HepG2 (cell line): ENCODE data around the gene TADA3.
A peak's percentile ranks its signal among the peaks of the same experiment; 100 is the strongest.

Experiments
- ATF7 ChIP-seq, 2 experiments: fragments of 450-650 bp in 1 of 2; sonication (generic) in 1 of 2; formaldehyde crosslinking in 1 of 2; IDR thresholded peaks; 2 replicates each; pipeline versions ENCODE4 v1.4.0 to v1.6.1; 2016 to 2020; ENCODE audit warnings: antibody characterized with exemption in 1 of 2, mild to moderate bottlenecking in 1 of 2, missing genetic modification reagents in 1 of 2
- BRCA1 ChIP-seq: sonication (generic); formaldehyde crosslinking; IDR thresholded peaks from 2 replicates; pipeline ENCODE4 v1.4.0; 2020; ENCODE audit warnings: missing genetic modification reagents
- CBFB ChIP-seq: sonication (generic); formaldehyde crosslinking; IDR thresholded peaks from 2 replicates; pipeline ENCODE4 v1.4.0; 2020; ENCODE audit warnings: missing genetic modification reagents
- CEBPB ChIP-seq: IDR thresholded peaks from 2 replicates; pipeline ENCODE4 v1.6.1; 2011; ENCODE audit warnings: low read depth, low read length, improper control_type of control experiment, borderline replicate concordance
- KLF9 ChIP-seq: IDR thresholded peaks from 2 replicates; pipeline ENCODE4 v1.6.1; 2016; ENCODE audit warnings: low read depth
- POLR2A ChIP-seq, 2 experiments: IDR thresholded peaks; 2 replicates each; pipeline ENCODE4 v1.6.1; 2011; ENCODE audit warnings: low read depth in 2 of 2, low read length in 2 of 2, mild to moderate bottlenecking in 1 of 2, moderate library complexity in 1 of 2; ENCODE audit not compliant: insufficient read depth in 1 of 2
- SNAPC2 ChIP-seq: sonication (generic); formaldehyde crosslinking; IDR thresholded peaks from 2 replicates; pipeline ENCODE4 v1.8.1; 2022; ENCODE audit warnings: mild to moderate bottlenecking, missing genetic modification reagents
- ZBTB33 ChIP-seq: sonication (generic); formaldehyde crosslinking; IDR thresholded peaks from 2 replicates; pipeline ENCODE4 v1.4.0; 2020; ENCODE audit warnings: missing genetic modification reagents
- ZNF138 ChIP-seq: sonication (generic); formaldehyde crosslinking; IDR thresholded peaks from 2 replicates; pipeline ENCODE4 v1.5.0; 2020; ENCODE audit warnings: mild to moderate bottlenecking, low read depth, missing genetic modification reagents
- TF ChIP-seq, protein P1 (sequence below): sonication (generic); formaldehyde crosslinking; IDR thresholded peaks from 2 replicates; pipeline ENCODE4 v1.5.0; 2020; ENCODE audit warnings: mild to moderate bottlenecking, missing genetic modification reagents, moderate library complexity
- TF ChIP-seq, protein P2 (sequence below): sonication (generic); formaldehyde crosslinking; IDR thresholded peaks from 2 replicates; pipeline ENCODE4 v1.5.0; 2020; ENCODE audit warnings: missing genetic modification reagents, mild to moderate bottlenecking, borderline replicate concordance
- TF ChIP-seq, protein P3 (sequence below): sonication (generic); formaldehyde crosslinking; IDR thresholded peaks from 2 replicates; pipeline ENCODE4 v1.4.0; 2020; ENCODE audit warnings: missing genetic modification reagents

GRCh38 chr3:9761919-9762318 is 30.4 kb downstream of the TADA3 start:
- TF ChIP-seq, protein P1, sequence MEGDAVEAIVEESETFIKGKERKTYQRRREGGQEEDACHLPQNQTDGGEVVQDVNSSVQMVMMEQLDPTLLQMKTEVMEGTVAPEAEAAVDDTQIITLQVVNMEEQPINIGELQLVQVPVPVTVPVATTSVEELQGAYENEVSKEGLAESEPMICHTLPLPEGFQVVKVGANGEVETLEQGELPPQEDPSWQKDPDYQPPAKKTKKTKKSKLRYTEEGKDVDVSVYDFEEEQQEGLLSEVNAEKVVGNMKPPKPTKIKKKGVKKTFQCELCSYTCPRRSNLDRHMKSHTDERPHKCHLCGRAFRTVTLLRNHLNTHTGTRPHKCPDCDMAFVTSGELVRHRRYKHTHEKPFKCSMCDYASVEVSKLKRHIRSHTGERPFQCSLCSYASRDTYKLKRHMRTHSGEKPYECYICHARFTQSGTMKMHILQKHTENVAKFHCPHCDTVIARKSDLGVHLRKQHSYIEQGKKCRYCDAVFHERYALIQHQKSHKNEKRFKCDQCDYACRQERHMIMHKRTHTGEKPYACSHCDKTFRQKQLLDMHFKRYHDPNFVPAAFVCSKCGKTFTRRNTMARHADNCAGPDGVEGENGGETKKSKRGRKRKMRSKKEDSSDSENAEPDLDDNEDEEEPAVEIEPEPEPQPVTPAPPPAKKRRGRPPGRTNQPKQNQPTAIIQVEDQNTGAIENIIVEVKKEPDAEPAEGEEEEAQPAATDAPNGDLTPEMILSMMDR (CRISPR knock-in tag): no peak
- no peak for TF ChIP-seq SNAPC2 (CRISPR knock-in tag)
- peak in 1 of 2 experiments; percentile 32; a peak in 1 of 4 replicates for TF ChIP-seq POLR2A (IDR thresholded peaks at IDR 0.05; ENCODE audit: insufficient read depth in 1 of 2, low read depth in 2 of 2, low read length in 2 of 2)
- no peak for TF ChIP-seq ZBTB33 (CRISPR knock-in tag)
- TF ChIP-seq, protein P2, sequence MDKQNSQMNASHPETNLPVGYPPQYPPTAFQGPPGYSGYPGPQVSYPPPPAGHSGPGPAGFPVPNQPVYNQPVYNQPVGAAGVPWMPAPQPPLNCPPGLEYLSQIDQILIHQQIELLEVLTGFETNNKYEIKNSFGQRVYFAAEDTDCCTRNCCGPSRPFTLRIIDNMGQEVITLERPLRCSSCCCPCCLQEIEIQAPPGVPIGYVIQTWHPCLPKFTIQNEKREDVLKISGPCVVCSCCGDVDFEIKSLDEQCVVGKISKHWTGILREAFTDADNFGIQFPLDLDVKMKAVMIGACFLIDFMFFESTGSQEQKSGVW (CRISPR knock-in tag): no peak
- TF ChIP-seq, protein P3, sequence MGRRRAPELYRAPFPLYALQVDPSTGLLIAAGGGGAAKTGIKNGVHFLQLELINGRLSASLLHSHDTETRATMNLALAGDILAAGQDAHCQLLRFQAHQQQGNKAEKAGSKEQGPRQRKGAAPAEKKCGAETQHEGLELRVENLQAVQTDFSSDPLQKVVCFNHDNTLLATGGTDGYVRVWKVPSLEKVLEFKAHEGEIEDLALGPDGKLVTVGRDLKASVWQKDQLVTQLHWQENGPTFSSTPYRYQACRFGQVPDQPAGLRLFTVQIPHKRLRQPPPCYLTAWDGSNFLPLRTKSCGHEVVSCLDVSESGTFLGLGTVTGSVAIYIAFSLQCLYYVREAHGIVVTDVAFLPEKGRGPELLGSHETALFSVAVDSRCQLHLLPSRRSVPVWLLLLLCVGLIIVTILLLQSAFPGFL (CRISPR knock-in tag): no peak
- TF ChIP-seq CBFB: no peak
- TF ChIP-seq KLF9 (CRISPR knock-in tag): no peak
- TF ChIP-seq ZNF138 (CRISPR knock-in tag): no peak
- no peak for TF ChIP-seq BRCA1 (CRISPR knock-in tag)
- TF ChIP-seq ATF7 (IDR thresholded peaks at IDR 0.05): no peak
- no peak for TF ChIP-seq ATF7 (CRISPR knock-in tag; IDR thresholded peaks at IDR 0.05)
- no peak for TF ChIP-seq CEBPB
